Measurements from ENCODE around the gene PAGE2B. TPM values are rescaled to one million over a fixed set of nuclear protein-coding genes. Genes with fewer than 3 reads are reported as not detected.
"Not testable (repeated sequence)": the region's sequence is repeated elsewhere in the genome, so short reads cannot be mapped to it uniquely, and the experiment has no call there.

The PAGE2B gene
- total and polyA plus RNA-seq, 7 donors, result not detected

DNA sequence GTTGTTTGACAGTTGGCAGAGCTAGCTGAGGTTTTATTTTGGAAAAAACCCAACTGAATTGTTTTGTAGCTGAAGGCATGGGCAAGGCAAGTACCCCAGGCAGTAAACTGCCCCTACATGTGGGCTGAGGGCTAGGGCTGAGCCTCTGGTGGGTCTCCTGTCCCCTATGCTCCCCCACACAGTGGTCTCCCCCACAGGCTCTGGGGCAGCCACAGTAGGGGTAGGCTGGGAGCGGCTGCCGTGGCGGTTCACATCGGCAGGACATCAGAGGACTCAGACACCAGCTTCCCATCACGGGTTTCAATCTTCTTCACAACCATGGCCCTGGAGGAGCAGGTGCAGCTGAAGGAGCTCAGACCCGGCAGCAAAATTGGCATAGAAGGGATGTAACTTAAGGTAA, 33.3 kb upstream of the PAGE2B start:
- DNase-seq, result no peak
- H3K4me3 ChIP-seq, result no peak overlapping the region
- TF ChIP-seq, protein P1, sequence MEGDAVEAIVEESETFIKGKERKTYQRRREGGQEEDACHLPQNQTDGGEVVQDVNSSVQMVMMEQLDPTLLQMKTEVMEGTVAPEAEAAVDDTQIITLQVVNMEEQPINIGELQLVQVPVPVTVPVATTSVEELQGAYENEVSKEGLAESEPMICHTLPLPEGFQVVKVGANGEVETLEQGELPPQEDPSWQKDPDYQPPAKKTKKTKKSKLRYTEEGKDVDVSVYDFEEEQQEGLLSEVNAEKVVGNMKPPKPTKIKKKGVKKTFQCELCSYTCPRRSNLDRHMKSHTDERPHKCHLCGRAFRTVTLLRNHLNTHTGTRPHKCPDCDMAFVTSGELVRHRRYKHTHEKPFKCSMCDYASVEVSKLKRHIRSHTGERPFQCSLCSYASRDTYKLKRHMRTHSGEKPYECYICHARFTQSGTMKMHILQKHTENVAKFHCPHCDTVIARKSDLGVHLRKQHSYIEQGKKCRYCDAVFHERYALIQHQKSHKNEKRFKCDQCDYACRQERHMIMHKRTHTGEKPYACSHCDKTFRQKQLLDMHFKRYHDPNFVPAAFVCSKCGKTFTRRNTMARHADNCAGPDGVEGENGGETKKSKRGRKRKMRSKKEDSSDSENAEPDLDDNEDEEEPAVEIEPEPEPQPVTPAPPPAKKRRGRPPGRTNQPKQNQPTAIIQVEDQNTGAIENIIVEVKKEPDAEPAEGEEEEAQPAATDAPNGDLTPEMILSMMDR (IDR thresholded peaks at IDR 0.05), result no peak
- H3K9me3 ChIP-seq, result no peaks in the 10 kb centered on the region
- no peaks in the 10 kb centered on the region for H3K36me3 ChIP-seq (ENCODE audit: insufficient read depth in 1 of 2, low read depth in 1 of 2)
- intact Hi-C loops (cut with DNase I), result no loop called here
- WGBS, 3 donors, result 91 to 92% (median 91%) methylated on average over 6 of the region's 6 CpGs
- no peaks in the 10 kb centered on the region for H3K4me1 ChIP-seq
- H3K27ac ChIP-seq, result no peak overlapping the region
- no peaks in the 10 kb centered on the region for H3K27me3 ChIP-seq (ENCODE audit: insufficient read depth in 3 of 3, low read length in 2 of 3)
- no peak for ATAC-seq

DNA sequence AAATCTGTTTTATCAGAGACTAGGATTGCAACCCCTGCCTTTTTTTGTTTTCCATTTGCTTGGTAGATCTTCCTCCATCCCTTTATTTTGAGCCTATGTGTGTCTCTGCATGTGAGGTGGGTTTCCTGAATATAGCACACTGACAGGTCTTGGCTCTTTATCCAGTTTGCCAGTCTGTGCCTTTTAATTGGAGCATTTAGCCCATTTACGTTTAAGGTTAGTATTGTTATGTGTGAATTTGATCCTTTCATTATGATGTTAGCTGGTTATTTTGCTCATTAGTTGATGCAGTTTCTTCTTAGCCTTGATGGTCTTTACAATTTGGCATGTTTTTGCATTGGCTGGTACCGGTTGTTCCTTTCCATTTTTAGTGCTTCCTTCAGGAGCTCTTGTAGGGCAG, 24.2 kb upstream of the PAGE2B start:
- H3K27me3 ChIP-seq (ENCODE audit: insufficient read depth in 3 of 3, low read length in 2 of 3); H3K9me3 ChIP-seq; H3K36me3 ChIP-seq (ENCODE audit: insufficient read depth in 1 of 2, low read depth in 1 of 2); DNase-seq; H3K4me3 ChIP-seq; ATAC-seq; H3K27ac ChIP-seq; H3K4me1 ChIP-seq: not testable (repeated sequence)
- intact Hi-C loops (cut with DNase I), result loop anchor here in 1 of 2 donors (10.0 kb wide), 1 partner anchor 156 kb away; no protein-coding TSS in a partner anchor
- WGBS, 3 donors, result 66 to 80% (median 68%) methylated on average over 2 of the region's 2 CpGs

DNA sequence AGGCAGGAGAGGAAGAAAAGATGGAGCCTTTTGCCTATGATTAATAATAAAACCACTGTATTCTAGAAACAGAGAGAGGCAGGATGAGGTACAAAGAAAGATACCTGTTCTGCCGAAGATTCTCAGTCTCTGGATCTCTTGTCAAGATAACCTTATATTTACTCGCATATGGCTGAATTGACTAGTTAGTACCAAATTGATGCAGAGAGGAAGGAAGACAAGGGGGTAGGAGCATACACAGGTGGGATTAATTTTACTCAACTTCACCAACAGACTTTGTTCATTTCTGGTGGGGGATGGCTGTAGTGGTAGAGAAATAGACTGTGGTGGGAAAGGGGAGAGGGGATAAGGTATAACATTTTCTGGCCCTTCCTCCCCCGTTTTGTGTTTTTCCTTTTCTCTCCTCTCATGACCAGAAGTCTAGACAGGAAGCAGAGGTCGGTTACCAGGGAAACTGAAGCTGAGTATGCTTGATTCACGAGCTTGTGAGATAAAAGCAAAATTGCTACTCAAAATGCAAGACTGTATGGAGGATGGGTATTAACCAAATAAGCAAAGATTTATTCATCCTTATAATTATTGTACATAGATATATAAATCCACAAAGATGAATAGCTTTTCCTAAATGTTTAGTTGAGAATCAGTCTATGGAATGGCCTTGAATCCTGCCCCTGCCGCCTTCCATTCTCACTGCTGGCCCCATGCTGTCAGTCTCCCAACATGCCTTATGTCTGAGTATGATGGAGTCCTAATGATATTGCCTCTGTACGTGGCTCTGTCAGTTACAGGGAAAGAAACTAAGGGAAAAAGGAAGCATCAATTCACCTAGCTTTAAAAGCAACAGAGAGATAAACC, 17.8 kb upstream of the PAGE2B start:
- peaks cover 0 to 8% (median 0%) of the 10 kb centered on the region in 3 donors for H3K27me3 ChIP-seq (ENCODE audit: insufficient read depth in 3 of 3, low read length in 2 of 3)
- ATAC-seq, result peak in 1 of 4 donors; percentile 19
- no peaks in the 10 kb centered on the region for H3K36me3 ChIP-seq (ENCODE audit: insufficient read depth in 1 of 2, low read depth in 1 of 2)
- no peak for DNase-seq
- TF ChIP-seq, protein P1 (IDR thresholded peaks at IDR 0.05), result no peak
- 22 to 47% (median 28%) methylated on average over 7 of the region's 7 CpGs for WGBS, 3 donors
- no peaks in the 10 kb centered on the region for H3K9me3 ChIP-seq
- peak overlapping the region; percentile 39 for H3K4me3 ChIP-seq
- H3K27ac ChIP-seq, result no peak overlapping the region
- H3K4me1 ChIP-seq, result no peaks in the 10 kb centered on the region
- intact Hi-C loops (cut with DNase I), result loop anchor here (2.0 to 10.0 kb wide), 2 partner anchors 162 to 166 kb away; no protein-coding TSS in a partner anchor

DNA sequence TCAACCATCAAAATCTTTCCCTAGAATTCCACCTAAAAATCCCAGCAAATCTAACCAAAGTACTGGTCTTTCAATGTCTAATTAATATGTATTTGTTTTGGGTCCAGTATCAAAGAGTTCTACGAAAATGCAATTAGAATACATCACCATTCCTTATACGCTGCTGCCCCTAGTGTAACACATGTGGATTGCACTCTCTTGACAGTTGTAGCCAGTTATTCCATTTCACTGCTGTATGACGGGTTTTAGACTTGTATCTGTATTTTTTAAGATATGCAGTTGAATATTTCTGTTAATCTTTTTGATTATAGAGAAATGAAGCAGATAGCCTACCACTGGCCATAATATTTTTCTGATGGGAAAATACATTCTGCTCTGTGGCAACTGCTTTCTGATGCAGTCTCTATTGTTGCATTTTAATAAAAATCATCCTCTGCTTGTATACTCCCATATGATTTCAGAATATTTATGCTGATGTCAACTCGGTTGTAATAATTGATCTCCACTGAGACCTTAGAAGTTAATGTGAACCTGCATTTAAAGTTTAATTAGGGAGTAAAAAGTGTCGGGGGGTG, 17.1 kb upstream of the PAGE2B start:
- ATAC-seq, result peak in 3 of 4 donors; percentile 68 to 84 (median 71)
- Histone ChIP-seq H3K4me1 (no peaks in the 10 kb centered on the region), H3K4me3 (peak overlapping the region; percentile 39), H3K27me3 (ENCODE audit: insufficient read depth in 3 of 3, low read length in 2 of 3) (peaks cover 0 to 8% (median 0%) of the 10 kb centered on the region in 3 donors), H3K36me3 (ENCODE audit: insufficient read depth in 1 of 2, low read depth in 1 of 2) (no peaks in the 10 kb centered on the region), H3K9me3 (no peaks in the 10 kb centered on the region), H3K27ac (no peak overlapping the region)
- intact Hi-C loops (cut with DNase I), result loop anchor here (2.0 to 10.0 kb wide), 2 partner anchors 163 to 167 kb away; no protein-coding TSS in a partner anchor
- no peak for DNase-seq
- TF ChIP-seq, protein P1 (IDR thresholded peaks at IDR 0.05), result peak; percentile 78
- 19 to 21% (median 19%) methylated on average over 5 of the region's 5 CpGs for WGBS, 3 donors

DNA sequence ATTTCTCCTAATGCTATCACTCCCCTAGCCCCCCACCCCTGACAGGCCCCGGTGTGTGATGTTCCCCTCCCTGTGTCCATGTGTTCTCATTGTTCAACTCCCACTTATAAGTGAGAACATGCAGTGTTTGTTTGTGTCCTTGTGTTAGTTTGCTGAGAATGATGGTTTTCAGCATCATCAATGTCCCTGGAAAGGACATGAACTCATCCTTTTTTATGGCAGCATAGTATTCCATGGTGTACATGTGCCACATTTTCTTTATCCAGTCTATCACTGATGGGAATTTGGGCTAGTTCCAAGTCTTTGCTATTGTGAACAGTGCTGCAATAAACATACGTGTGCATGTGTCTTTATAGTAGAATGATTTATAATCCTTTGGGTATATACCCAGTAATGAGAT, 7.7 kb upstream of the PAGE2B start:
- H3K4me3 ChIP-seq; H3K9me3 ChIP-seq; H3K27me3 ChIP-seq (ENCODE audit: insufficient read depth in 3 of 3, low read length in 2 of 3); ATAC-seq; H3K4me1 ChIP-seq; H3K27ac ChIP-seq; intact Hi-C loops (cut with DNase I); H3K36me3 ChIP-seq (ENCODE audit: insufficient read depth in 1 of 2, low read depth in 1 of 2); DNase-seq: not testable (repeated sequence)
- 82 to 85% (median 83%) methylated on average over 2 of the region's 2 CpGs for WGBS, 3 donors
